Neural crest cell (in vitro differentiated cells): ENCODE measurements around the gene NFIA. TPM values are rescaled to one million over a fixed set of nuclear protein-coding genes. Genes with fewer than 3 reads are reported as not detected.

Experiments used
- DNase-seq: peaks from one replicate; pipeline ENCODE4 v3.0.0; 2021; ENCODE audit warnings: low read depth, mixed read lengths, low spot score
- H3K27ac Mint-ChIP-seq: one replicate; pipeline ENCODE4 v1.8.0; 2021; ENCODE audit warnings: mild to moderate bottlenecking, mixed read lengths; ENCODE audit not compliant: unreplicated experiment
- H3K27me3 Mint-ChIP-seq: 2 replicates; pipeline ENCODE4 v1.8.0; 2021; ENCODE audit warnings: low read depth, mild to moderate bottlenecking, mixed read lengths
- H3K36me3 Mint-ChIP-seq: 2 replicates; pipeline ENCODE4 v1.8.0; 2021; ENCODE audit warnings: low read depth, mild to moderate bottlenecking, mixed read lengths
- H3K4me1 Mint-ChIP-seq: 2 replicates; pipeline ENCODE4 v1.8.0; 2021; ENCODE audit warnings: mixed read lengths
- H3K4me3 Mint-ChIP-seq: one replicate; pipeline ENCODE4 v1.8.0; 2021; ENCODE audit warnings: mild to moderate bottlenecking, mixed read lengths
- H3K9me3 Mint-ChIP-seq: 2 replicates; pipeline ENCODE4 v1.8.0; 2021; ENCODE audit warnings: mixed read lengths
- CTCF ChIP-seq: fragments of 200-600 bp; sonication (generic); conservative IDR thresholded peaks from 2 replicates; pipeline ENCODE4 v1.5.0; 2021; ENCODE audit warnings: antibody characterized with exemption, mild to moderate bottlenecking
- total RNA-seq: library from RNA; stranded (reverse); gene quantifications from 2 replicates; pipeline ENCODE4 v1.2.1, GENCODE V29; 2021

NFIA gene
- total RNA-seq, 1 donor from 2014 or later = 3.4 TPM

GRCh38 chr1:61426885-61427284, 344.5 kb downstream of the NFIA start:
- H3K27ac Mint-ChIP-seq = no peak overlapping the region
- no peaks in the 10 kb centered on the region for H3K4me1 Mint-ChIP-seq

GRCh38 chr1:61427510-61427909, 345.1 kb downstream of the NFIA start:
- Mint-ChIP-seq H3K36me3 (no peaks in the 10 kb centered on the region), H3K27ac (no peak overlapping the region), H3K4me1 (no peaks in the 10 kb centered on the region), H3K27me3 (no peaks in the 10 kb centered on the region), H3K4me3 (no peak overlapping the region), H3K9me3 (no peaks in the 10 kb centered on the region)
- no peak for DNase-seq
- no peak for TF ChIP-seq CTCF

More at GRCh38 chr1:61426885-61427284, 344.5 kb downstream of the NFIA start:
- TF ChIP-seq CTCF = no peak
- H3K9me3 Mint-ChIP-seq = no peaks in the 10 kb centered on the region
- no peak overlapping the region for H3K4me3 Mint-ChIP-seq
- H3K27me3 Mint-ChIP-seq = no peaks in the 10 kb centered on the region
- no peaks in the 10 kb centered on the region for H3K36me3 Mint-ChIP-seq
- no peak for DNase-seq

GRCh38 chr1:61428146-61428545, 345.8 kb downstream of the NFIA start:
- no peaks in the 10 kb centered on the region for H3K4me1 Mint-ChIP-seq
- no peak overlapping the region for H3K4me3 Mint-ChIP-seq
- no peaks in the 10 kb centered on the region for H3K36me3 Mint-ChIP-seq
- no peaks in the 10 kb centered on the region for H3K9me3 Mint-ChIP-seq
- no peak overlapping the region for H3K27ac Mint-ChIP-seq
- DNase-seq = no peak
- no peaks in the 10 kb centered on the region for H3K27me3 Mint-ChIP-seq
- no peak for TF ChIP-seq CTCF

GRCh38 chr1:61432616-61433388, 350.4 kb downstream of the NFIA start:
- DNase-seq = no peak
- Mint-ChIP-seq H3K9me3 (peaks cover 4% of the 10 kb centered on the region), H3K27ac (no peak overlapping the region), H3K36me3 (no peaks in the 10 kb centered on the region), H3K4me3 (no peak overlapping the region), H3K4me1 (no peaks in the 10 kb centered on the region), H3K27me3 (no peaks in the 10 kb centered on the region)
- TF ChIP-seq CTCF = no peak

- Mint-ChIP-seq H3K27ac (no peak overlapping the region), H3K9me3 (peaks cover 4% of the 10 kb centered on the region), H3K4me1 (no peaks in the 10 kb centered on the region), H3K36me3 (no peaks in the 10 kb centered on the region), H3K4me3 (no peak overlapping the region), H3K27me3 (no peaks in the 10 kb centered on the region)
- no peak for DNase-seq
- TF ChIP-seq CTCF = no peak
These were observed 351.3 kb downstream of the NFIA start for GRCh38 chr1:61433646-61434045.
